GM23338 (cell line): ENCODE measurements around the gene BBS1. TPM values are rescaled to one million over a fixed set of nuclear protein-coding genes. Genes with fewer than 3 reads are reported as not detected.

Experiments used
- ATAC-seq: fragments of 200-7000 bp; cut with Tn5 transposase; 3 replicates; pipeline ENCODE4 v1.9.1; 2020
- DNase-seq: peaks from one replicate; pipeline ENCODE4 v3.0.0-alpha.2; 2015; ENCODE audit warnings: low spot score
- H2AFZ ChIP-seq: fragments of 200-600 bp; sonication (generic); 2 replicates; pipeline ENCODE4 v1.8.0; 2016; ENCODE audit warnings: antibody characterized with exemption, mild to moderate bottlenecking, moderate library complexity
- H3F3A ChIP-seq: fragments of 200-600 bp; sonication (generic); replicated peaks from 2 replicates; pipeline ENCODE4 v1.8.0; 2017; ENCODE audit warnings: antibody characterized with exemption, mixed run types, low read depth
- H3K27ac ChIP-seq: fragments of 200-600 bp; sonication (generic); 2 replicates; pipeline ENCODE4 v1.6.1; 2016; ENCODE audit warnings: low read depth
- H3K27me3 ChIP-seq: fragments of 200-600 bp; sonication (generic); 2 replicates; pipeline ENCODE4 v1.8.0; 2016; ENCODE audit warnings: mild to moderate bottlenecking, mixed run types, moderate library complexity; ENCODE audit not compliant: insufficient read depth
- H3K36me3 ChIP-seq: fragments of 200-600 bp; sonication (generic); 2 replicates; pipeline ENCODE4 v1.8.0; 2016; ENCODE audit warnings: mild to moderate bottlenecking; ENCODE audit not compliant: insufficient read depth
- H3K4me1 ChIP-seq: fragments of 200-600 bp; sonication (generic); 2 replicates; pipeline ENCODE4 v1.8.0; 2016; ENCODE audit warnings: mild to moderate bottlenecking, moderate library complexity; ENCODE audit not compliant: insufficient read depth
- H3K4me2 ChIP-seq: fragments of 200-600 bp; sonication (generic); 2 replicates; pipeline ENCODE4 v1.7.1; 2017; ENCODE audit warnings: mixed run types
- H3K4me3 ChIP-seq: fragments of 200-600 bp; sonication (generic); 2 replicates; pipeline ENCODE4 v1.6.1; 2016; ENCODE audit warnings: mixed run types
- H3K79me2 ChIP-seq: fragments of 200-600 bp; sonication (generic); replicated peaks from 2 replicates; pipeline ENCODE4 v1.8.0; 2017; ENCODE audit warnings: mild to moderate bottlenecking; ENCODE audit not compliant: insufficient read depth
- H3K9me2 ChIP-seq: fragments of 200-600 bp; sonication (generic); 2 replicates; pipeline ENCODE4 v1.8.0; 2017; ENCODE audit not compliant: insufficient read depth
- H4K20me1 ChIP-seq: fragments of 200-600 bp; sonication (generic); replicated peaks from 2 replicates; pipeline ENCODE4 v1.8.0; 2017; ENCODE audit warnings: mild to moderate bottlenecking; ENCODE audit not compliant: insufficient read depth
- H3K27ac Mint-ChIP-seq: 2 replicates; pipeline ENCODE4 v1.8.0; 2020; ENCODE audit warnings: inconsistent platforms, mild to moderate bottlenecking, moderate library complexity, mixed read lengths
- H3K27me3 Mint-ChIP-seq: 3 replicates; pipeline ENCODE4 v1.8.0; 2022; ENCODE audit warnings: low read depth, mild to moderate bottlenecking, moderate library complexity, mixed read lengths, inconsistent platforms; ENCODE audit not compliant: insufficient read depth, poor library complexity
- H3K36me3 Mint-ChIP-seq: 3 replicates; pipeline ENCODE4 v1.8.0; 2021; ENCODE audit warnings: low read depth, mild to moderate bottlenecking, inconsistent platforms, moderate library complexity, mixed read lengths
- H3K4me1 Mint-ChIP-seq: 3 replicates; pipeline ENCODE4 v1.8.0; 2020; ENCODE audit warnings: mild to moderate bottlenecking, inconsistent platforms, mixed read lengths
- H3K4me3 Mint-ChIP-seq: 3 replicates; pipeline ENCODE4 v1.8.0; 2021; ENCODE audit warnings: moderate library complexity, mild to moderate bottlenecking, inconsistent platforms, mixed read lengths
- H3K9me3 Mint-ChIP-seq: 3 replicates; pipeline ENCODE4 v1.8.0; 2020; ENCODE audit warnings: moderate library complexity, mild to moderate bottlenecking, inconsistent platforms, mixed read lengths
- CREB1 ChIP-seq: fragments of 250-450 bp; sonication (Bioruptor Pico); IDR thresholded peaks from 2 replicates; pipeline ENCODE4 v1.5.0; 2020; ENCODE audit warnings: low read depth, mild to moderate bottlenecking, moderate library complexity
- EZH2phosphoT487 ChIP-seq: fragments of 200-600 bp; sonication (generic); IDR thresholded peaks from one replicate; pipeline ENCODE4 v1.8.1; 2018; ENCODE audit warnings: antibody characterized with exemption; ENCODE audit not compliant: unreplicated experiment
- JUNB ChIP-seq: IDR thresholded peaks from one replicate; pipeline ENCODE4 v1.6.1; 2016; ENCODE audit warnings: antibody characterized with exemption; ENCODE audit not compliant: unreplicated experiment
- NANOG ChIP-seq: IDR thresholded peaks from 2 replicates; pipeline ENCODE4 v1.6.1; 2016; ENCODE audit warnings: antibody characterized with exemption, borderline replicate concordance
- POLR2AphosphoS5 ChIP-seq: IDR thresholded peaks from 2 replicates; pipeline ENCODE4 v1.6.1; 2016; ENCODE audit warnings: antibody characterized with exemption, low read depth
- STAT1 ChIP-seq: IDR thresholded peaks from one replicate; pipeline ENCODE4 v1.6.1; 2016; ENCODE audit warnings: antibody characterized with exemption; ENCODE audit not compliant: unreplicated experiment
- ZNF114 ChIP-seq: fragments of 250-450 bp; sonication (Bioruptor Pico); IDR thresholded peaks from 2 replicates; pipeline ENCODE4 v1.5.0; 2020; ENCODE audit warnings: mild to moderate bottlenecking, moderate library complexity
- ZNF331 ChIP-seq: fragments of 250-450 bp; sonication (Bioruptor Pico); IDR thresholded peaks from 2 replicates; pipeline ENCODE4 v1.5.0; 2020; ENCODE audit warnings: low read depth, mild to moderate bottlenecking, moderate library complexity
- long read RNA-seq: library from polyadenylated mRNA; unstranded; transcript quantifications from one replicate; pipeline ENCODE4 v2.0.0, GENCODE V29; 2020; ENCODE audit not compliant: unreplicated experiment
- polyA plus RNA-seq: library from polyadenylated mRNA; unstranded; fragments of >200 nt; fragmentation: Nextera tagmentation; extraction: Ambion mirVana; gene quantifications from 2 replicates; pipeline ENCODE4 v1.2.1, GENCODE V29; 2016
- total RNA-seq: library from RNA; depleted of rRNA; stranded (reverse); fragments of >200 nt; shearing (Covaris generic); gene quantifications from 2 replicates; pipeline ENCODE4 v1.2.3, GENCODE V29; 2014; rRNA removed
- TF ChIP-seq, protein P1 (sequence below), 2 experiments: fragments of 200-600 bp in 1 of 2; sonication (generic) in 1 of 2; conservative IDR thresholded peaks; 2 replicates each; pipeline versions ENCODE4 v1.5.1 to v1.6.1; 2016 to 2017; ENCODE audit warnings: antibody characterized with exemption in 2 of 2, low read depth in 2 of 2, mild to moderate bottlenecking in 2 of 2, moderate library complexity in 1 of 2
- TF ChIP-seq, protein P2 (sequence below): IDR thresholded peaks from one replicate; pipeline ENCODE4 v1.6.1; 2018; ENCODE audit warnings: antibody characterized with exemption; ENCODE audit not compliant: unreplicated experiment
- TF ChIP-seq, protein P3 (sequence below): IDR thresholded peaks from 2 replicates; pipeline ENCODE4 v1.6.1; 2016; ENCODE audit warnings: antibody characterized with exemption

Gene BBS1
- 27.8 and 41.3 TPM in 2 replicates for total RNA-seq
- 8.7 and 11.6 TPM in 2 replicates for polyA plus RNA-seq
- long read RNA-seq, partial matches to known transcripts, result 1 of 6 reads
- long read RNA-seq, other reads (novel, unspliced or antisense), result 3 of 6 reads

DNA sequence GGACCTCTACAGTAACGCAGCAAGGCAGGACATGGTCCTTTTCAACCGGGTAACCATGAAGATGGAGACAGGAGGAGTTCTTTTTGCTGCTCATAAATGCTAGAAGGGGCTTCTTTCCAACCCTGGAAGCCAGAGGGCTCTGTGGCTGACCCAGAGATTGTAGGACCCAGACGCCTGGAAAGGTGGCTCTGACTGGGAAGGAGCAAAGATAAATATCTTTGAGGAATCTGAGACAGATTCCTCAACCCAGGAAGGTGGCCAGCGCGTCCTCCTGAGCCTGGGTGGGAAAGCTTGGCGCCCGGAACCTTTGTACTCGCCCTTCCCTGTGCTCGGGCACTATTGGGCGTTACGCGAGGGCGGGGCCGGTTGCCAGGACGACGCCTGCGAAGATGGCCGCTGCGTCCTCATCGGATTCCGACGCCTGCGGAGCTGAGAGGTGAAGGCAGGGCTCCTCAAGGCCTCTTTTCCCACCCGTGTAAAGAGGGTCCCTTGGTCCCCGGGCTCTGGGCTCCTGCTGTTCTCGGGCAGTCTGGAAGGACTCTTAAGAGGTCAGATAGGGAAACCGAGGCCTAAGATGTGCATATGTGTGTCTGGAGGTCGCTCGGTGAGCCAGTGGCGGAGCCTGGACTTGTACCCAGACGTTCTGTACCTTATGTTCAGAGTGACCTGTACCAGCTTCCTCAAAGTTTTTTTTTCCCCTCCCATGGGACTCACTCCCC, at the start of gene BBS1:
Gene BBS1 (plus strand): TSS at position 365 of the 719 bp plus-strand sequence. CDS start 25 bp downstream, at position 390.
- DNase-seq (peak; percentile 95), ATAC-seq (peak; percentile 99)
- H3K27me3 Mint-ChIP-seq, result peaks cover 6% of the 10 kb centered on the region
- Histone ChIP-seq H3K27me3 (no peaks in the 10 kb centered on the region), H3K27ac (peak within 1 kb of the TSS; percentile 91; the same call in 1 of the 2 replicates), H3K9me2 (no peaks in the 10 kb centered on the region), H2AFZ (peak within 1 kb of the TSS; percentile 89), H3F3A (0 out of 2 replicates have a peak, but pooled peaks cover 5% of the 10 kb centered on the region), H3K36me3 (no peaks in the 10 kb centered on the region; the same call in 1 of the 2 replicates), H4K20me1 (0 out of 2 replicates have a peak, but pooled peaks cover 3% of the 10 kb centered on the region), H3K4me1 (peaks cover 6% of the 10 kb centered on the region), H3K4me3 (peak within 1 kb of the TSS; percentile 96), H3K4me2 (peak within 1 kb of the TSS; percentile 89), H3K79me2 (peaks cover 9% of the 10 kb centered on the region)
- TF ChIP-seq JUNB (no peak), CREB1 (CRISPR knock-in tag) (peak; percentile 78), POLR2AphosphoS5 (peak; percentile 81)
- no peaks in the 10 kb centered on the region for H3K9me3 Mint-ChIP-seq
- H3K27ac Mint-ChIP-seq, result peak within 1 kb of the TSS; percentile 93
- peak within 1 kb of the TSS; percentile 100 for H3K4me3 Mint-ChIP-seq
- peaks cover 3% of the 10 kb centered on the region for H3K36me3 Mint-ChIP-seq
- peaks cover 6% of the 10 kb centered on the region for H3K4me1 Mint-ChIP-seq

DNA sequence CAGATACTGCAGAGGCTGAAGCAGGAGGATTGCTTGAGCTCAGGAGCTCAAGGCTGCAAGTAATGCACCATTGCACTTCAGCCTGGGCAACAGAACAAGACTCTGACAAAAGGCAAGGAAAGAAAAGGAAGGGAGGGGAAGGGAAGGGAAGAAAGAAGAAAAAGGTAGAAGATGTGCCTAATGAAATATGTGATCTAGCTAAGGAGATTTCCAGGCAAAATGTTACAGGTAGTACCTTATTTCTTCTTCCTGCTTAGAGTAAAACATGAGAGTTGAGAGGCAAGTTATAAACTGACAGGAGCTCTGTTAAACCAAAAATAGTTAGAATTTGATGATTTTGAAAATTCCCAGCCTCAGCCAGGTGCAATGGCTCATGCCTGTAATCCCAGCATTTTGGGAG, 48.4 kb upstream of the BBS1 start:
- no peaks in the 10 kb centered on the region for H4K20me1 ChIP-seq
- peaks cover 34% of the 10 kb centered on the region for H3K9me3 Mint-ChIP-seq
- ATAC-seq (no peak), DNase-seq (no peak)
- peaks cover 8% of the 10 kb centered on the region; the same call in 1 of the 2 replicates for H3F3A ChIP-seq
- no peaks in the 10 kb centered on the region for H3K9me2 ChIP-seq
- H3K4me3 Mint-ChIP-seq, result no peak overlapping the region
- H3K4me1 Mint-ChIP-seq, result peaks cover 12% of the 10 kb centered on the region
- H3K36me3 Mint-ChIP-seq, result peaks cover 25% of the 10 kb centered on the region
- H3K36me3 ChIP-seq, result no peaks in the 10 kb centered on the region
- H3K27ac Mint-ChIP-seq, result no peak overlapping the region
- H3K27me3 Mint-ChIP-seq, result peaks cover 10% of the 10 kb centered on the region
- no peak overlapping the region for H3K27ac ChIP-seq
- H3K4me2 ChIP-seq, result no peak overlapping the region
- H3K4me1 ChIP-seq, result peaks cover 14% of the 10 kb centered on the region
- H3K79me2 ChIP-seq, result no peaks in the 10 kb centered on the region
- H3K27me3 ChIP-seq, result no peaks in the 10 kb centered on the region
- no peak overlapping the region for H3K4me3 ChIP-seq
- no peak overlapping the region for H2AFZ ChIP-seq
- TF ChIP-seq POLR2AphosphoS5 (no peak), STAT1 (no peak), JUNB (no peak), EZH2phosphoT487 (no peak), ZNF331 (no peak), NANOG (no peak), ZNF114 (no peak)
- TF ChIP-seq, protein P1, sequence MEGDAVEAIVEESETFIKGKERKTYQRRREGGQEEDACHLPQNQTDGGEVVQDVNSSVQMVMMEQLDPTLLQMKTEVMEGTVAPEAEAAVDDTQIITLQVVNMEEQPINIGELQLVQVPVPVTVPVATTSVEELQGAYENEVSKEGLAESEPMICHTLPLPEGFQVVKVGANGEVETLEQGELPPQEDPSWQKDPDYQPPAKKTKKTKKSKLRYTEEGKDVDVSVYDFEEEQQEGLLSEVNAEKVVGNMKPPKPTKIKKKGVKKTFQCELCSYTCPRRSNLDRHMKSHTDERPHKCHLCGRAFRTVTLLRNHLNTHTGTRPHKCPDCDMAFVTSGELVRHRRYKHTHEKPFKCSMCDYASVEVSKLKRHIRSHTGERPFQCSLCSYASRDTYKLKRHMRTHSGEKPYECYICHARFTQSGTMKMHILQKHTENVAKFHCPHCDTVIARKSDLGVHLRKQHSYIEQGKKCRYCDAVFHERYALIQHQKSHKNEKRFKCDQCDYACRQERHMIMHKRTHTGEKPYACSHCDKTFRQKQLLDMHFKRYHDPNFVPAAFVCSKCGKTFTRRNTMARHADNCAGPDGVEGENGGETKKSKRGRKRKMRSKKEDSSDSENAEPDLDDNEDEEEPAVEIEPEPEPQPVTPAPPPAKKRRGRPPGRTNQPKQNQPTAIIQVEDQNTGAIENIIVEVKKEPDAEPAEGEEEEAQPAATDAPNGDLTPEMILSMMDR (conservative IDR thresholded peaks at IDR 0.05; ENCODE audit: low read depth in 2 of 2), result no peak
- TF ChIP-seq, protein P2, sequence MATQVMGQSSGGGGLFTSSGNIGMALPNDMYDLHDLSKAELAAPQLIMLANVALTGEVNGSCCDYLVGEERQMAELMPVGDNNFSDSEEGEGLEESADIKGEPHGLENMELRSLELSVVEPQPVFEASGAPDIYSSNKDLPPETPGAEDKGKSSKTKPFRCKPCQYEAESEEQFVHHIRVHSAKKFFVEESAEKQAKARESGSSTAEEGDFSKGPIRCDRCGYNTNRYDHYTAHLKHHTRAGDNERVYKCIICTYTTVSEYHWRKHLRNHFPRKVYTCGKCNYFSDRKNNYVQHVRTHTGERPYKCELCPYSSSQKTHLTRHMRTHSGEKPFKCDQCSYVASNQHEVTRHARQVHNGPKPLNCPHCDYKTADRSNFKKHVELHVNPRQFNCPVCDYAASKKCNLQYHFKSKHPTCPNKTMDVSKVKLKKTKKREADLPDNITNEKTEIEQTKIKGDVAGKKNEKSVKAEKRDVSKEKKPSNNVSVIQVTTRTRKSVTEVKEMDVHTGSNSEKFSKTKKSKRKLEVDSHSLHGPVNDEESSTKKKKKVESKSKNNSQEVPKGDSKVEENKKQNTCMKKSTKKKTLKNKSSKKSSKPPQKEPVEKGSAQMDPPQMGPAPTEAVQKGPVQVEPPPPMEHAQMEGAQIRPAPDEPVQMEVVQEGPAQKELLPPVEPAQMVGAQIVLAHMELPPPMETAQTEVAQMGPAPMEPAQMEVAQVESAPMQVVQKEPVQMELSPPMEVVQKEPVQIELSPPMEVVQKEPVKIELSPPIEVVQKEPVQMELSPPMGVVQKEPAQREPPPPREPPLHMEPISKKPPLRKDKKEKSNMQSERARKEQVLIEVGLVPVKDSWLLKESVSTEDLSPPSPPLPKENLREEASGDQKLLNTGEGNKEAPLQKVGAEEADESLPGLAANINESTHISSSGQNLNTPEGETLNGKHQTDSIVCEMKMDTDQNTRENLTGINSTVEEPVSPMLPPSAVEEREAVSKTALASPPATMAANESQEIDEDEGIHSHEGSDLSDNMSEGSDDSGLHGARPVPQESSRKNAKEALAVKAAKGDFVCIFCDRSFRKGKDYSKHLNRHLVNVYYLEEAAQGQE, result no peak
- TF ChIP-seq, protein P3, sequence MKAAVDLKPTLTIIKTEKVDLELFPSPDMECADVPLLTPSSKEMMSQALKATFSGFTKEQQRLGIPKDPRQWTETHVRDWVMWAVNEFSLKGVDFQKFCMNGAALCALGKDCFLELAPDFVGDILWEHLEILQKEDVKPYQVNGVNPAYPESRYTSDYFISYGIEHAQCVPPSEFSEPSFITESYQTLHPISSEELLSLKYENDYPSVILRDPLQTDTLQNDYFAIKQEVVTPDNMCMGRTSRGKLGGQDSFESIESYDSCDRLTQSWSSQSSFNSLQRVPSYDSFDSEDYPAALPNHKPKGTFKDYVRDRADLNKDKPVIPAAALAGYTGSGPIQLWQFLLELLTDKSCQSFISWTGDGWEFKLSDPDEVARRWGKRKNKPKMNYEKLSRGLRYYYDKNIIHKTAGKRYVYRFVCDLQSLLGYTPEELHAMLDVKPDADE, result no peak
